Naive thymus-derived CD4-positive, alpha-beta T cell (primary cell): ENCODE results near the gene VAC14. TPM values are rescaled to one million over a fixed set of nuclear protein-coding genes. Genes with fewer than 3 reads are reported as not detected.

Source experiments
- ATAC-seq: fragments of 150-1000 bp; cut with Tn5 transposase; 2 replicates; pipeline ENCODE4 v1.10.0; 2021; ENCODE audit warnings: mild to moderate bottlenecking, moderate library complexity
- CTCF ChIA-PET: fragments of 350-600 bp; sonication (Branson Sonifier 250); formaldehyde crosslinking; loops from one replicate; lab custom pipeline; 2021; ENCODE audit warnings: antibody characterized with exemption; lab: Charles Lee
- POLR2A ChIA-PET: fragments of 350-600 bp; sonication (Branson Sonifier 250); formaldehyde crosslinking; loops from one replicate; lab custom pipeline; 2021; ENCODE audit warnings: antibody characterized with exemption, inconsistent platforms; lab: Charles Lee
- DNase-seq, 9 donors: peaks; one replicate each; pipeline versions ENCODE4 v3.0.0 to v3.0.0-alpha.2; 2020 to 2022; ENCODE audit warnings: mixed read lengths in 1 of 9
- H3K27ac ChIP-seq: one replicate; pipeline ENCODE4 v1.7.0; 2013; ENCODE audit warnings: mild to moderate bottlenecking, low read depth, low read length, moderate library complexity
- H3K27me3 ChIP-seq, 2 donors: one replicate each; pipeline ENCODE4 v1.7.0; 2013; ENCODE audit warnings: low read length in 2 of 2, mild to moderate bottlenecking in 2 of 2, moderate library complexity in 2 of 2; ENCODE audit not compliant: control insufficient read depth in 2 of 2, insufficient read depth in 2 of 2
- H3K36me3 ChIP-seq, 3 experiments: 1 replicate in 2 of 3; 2 replicates in 1 of 3; pipeline ENCODE4 v1.7.0; 2013; ENCODE audit warnings: low read length in 3 of 3, mild to moderate bottlenecking in 3 of 3, moderate library complexity in 1 of 3; ENCODE audit not compliant: insufficient read depth in 3 of 3, control insufficient read depth in 2 of 3
- H3K4me1 ChIP-seq, 2 donors: one replicate each; pipeline ENCODE4 v1.7.0; 2013; ENCODE audit warnings: low read length in 2 of 2, mild to moderate bottlenecking in 2 of 2, moderate library complexity in 1 of 2; ENCODE audit not compliant: control insufficient read depth in 2 of 2, insufficient read depth in 2 of 2
- H3K4me3 ChIP-seq: 2 replicates; pipeline ENCODE4 v1.7.0; 2013; ENCODE audit warnings: mild to moderate bottlenecking, low read length
- H3K9me3 ChIP-seq, 3 experiments: 1 replicate in 2 of 3; 2 replicates in 1 of 3; pipeline ENCODE4 v1.7.0; 2013; ENCODE audit warnings: low read length in 3 of 3; ENCODE audit not compliant: control insufficient read depth in 2 of 3
- H3K27ac Mint-ChIP-seq, 9 donors: one replicate each; pipeline ENCODE4 v1.8.0; 2020 to 2022; ENCODE audit warnings: mixed read lengths in 9 of 9, mild to moderate bottlenecking in 8 of 9, moderate library complexity in 5 of 9, inconsistent platforms in 2 of 9
- H3K27me3 Mint-ChIP-seq, 5 donors: one replicate each; pipeline ENCODE4 v1.8.0; 2021 to 2022; ENCODE audit warnings: mixed read lengths in 5 of 5, mild to moderate bottlenecking in 1 of 5
- H3K36me3 Mint-ChIP-seq, 5 donors: one replicate each; pipeline ENCODE4 v1.8.0; 2020 to 2022; ENCODE audit warnings: mixed read lengths in 5 of 5, mild to moderate bottlenecking in 3 of 5, inconsistent platforms in 1 of 5
- H3K4me1 Mint-ChIP-seq, 7 donors: one replicate each; pipeline ENCODE4 v1.8.0; 2020 to 2022; ENCODE audit warnings: mixed read lengths in 7 of 7, mild to moderate bottlenecking in 3 of 7, inconsistent platforms in 1 of 7
- H3K4me3 Mint-ChIP-seq, 10 donors: one replicate each; pipeline ENCODE4 v1.8.0; 2020 to 2022; ENCODE audit warnings: mild to moderate bottlenecking in 10 of 10, mixed read lengths in 10 of 10, moderate library complexity in 6 of 10, inconsistent platforms in 2 of 10
- H3K9me3 Mint-ChIP-seq, 11 donors: one replicate each; pipeline ENCODE4 v1.8.0; 2020 to 2022; ENCODE audit warnings: mixed read lengths in 11 of 11, mild to moderate bottlenecking in 4 of 11, inconsistent platforms in 1 of 11, moderate library complexity in 1 of 11
- intact Hi-C, 2 donors: fragments of 100-400 bp; cut with micrococcal nuclease; formaldehyde crosslinking; loops; one replicate each; pipeline ENCODE4 v1.15.1; 2023
- polyA plus RNA-seq, 2 donors: library from polyadenylated mRNA; unstranded; fragments of 300-500 nt; fragmentation: Illumina TruSeq; gene quantifications; one replicate each; pipeline ENCODE4 v1.2.3, GENCODE V29; 2021
- total RNA-seq, 6 experiments: library from RNA in 5 of 6; stranded (reverse) in 5 of 6; gene quantifications; 1 replicate in 5 of 6; 2 replicates in 1 of 6; pipeline ENCODE4 v1.2.3 and lab custom pipeline; 2021 to 2026

The VAC14 gene
- total and polyA plus RNA-seq, 7 experiments from 2014 or later = 29.2 to 61.2 (median 45.9) TPM

DNA sequence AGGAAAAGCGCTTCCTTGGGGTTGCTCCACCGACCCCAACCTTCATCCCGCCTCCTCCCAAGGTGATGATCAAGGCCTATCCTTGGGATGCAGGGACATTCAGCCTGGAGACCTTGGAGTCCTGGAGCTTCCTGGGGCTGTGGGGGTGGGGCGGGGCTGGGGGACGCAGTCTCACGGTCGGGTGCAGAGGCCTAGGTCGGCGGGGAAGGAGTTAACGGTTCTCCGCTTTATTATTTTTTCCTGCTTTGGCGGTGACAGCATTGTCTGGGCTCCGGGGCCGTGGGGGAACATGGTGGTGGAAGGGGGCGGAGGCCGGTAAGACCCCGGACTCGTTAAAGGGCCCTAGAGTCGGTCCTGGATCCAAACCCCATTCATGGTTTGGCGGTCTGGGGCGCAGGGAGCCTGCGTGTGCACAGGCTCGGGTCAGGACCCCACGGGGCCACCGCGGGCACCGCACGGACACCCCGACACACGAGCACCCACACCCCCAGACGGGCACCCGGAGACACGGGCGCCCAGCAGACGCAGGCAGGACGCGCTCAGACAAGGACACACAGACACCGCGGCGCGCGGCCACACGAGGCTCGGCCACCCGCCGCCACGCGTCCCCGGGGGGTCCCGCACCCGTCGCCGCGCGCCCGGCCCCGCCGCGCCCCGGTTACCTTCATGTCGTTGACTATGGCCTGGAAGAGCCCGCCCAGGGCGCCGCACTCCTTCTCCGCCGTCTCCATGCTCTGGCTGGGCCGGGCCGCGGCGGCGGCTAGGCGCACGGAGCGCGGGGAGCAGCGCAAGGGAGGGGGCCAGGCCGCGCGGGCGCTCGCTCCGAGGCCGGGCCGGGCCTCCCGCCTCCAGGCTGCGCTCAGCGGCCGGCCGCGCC lies 115.7 kb downstream of the VAC14 start:
- intact Hi-C loops = loop anchor here in 1 of 2 donors (1.0 kb wide), 1 partner anchor 52 kb away; no protein-coding TSS in a partner anchor
- POLR2A ChIA-PET = interaction anchor here (0.6 to 0.9 kb wide), 2 partner anchors 49 to 86 kb away, joined by 3 to 4 read pairs; no protein-coding TSS in a partner anchor
- Histone ChIP-seq H3K27me3 (peaks cover 0 to 6% of the 10 kb centered on the region in 2 donors), H3K27ac (no peak overlapping the region), H3K9me3 (no peaks in the 10 kb centered on the region), H3K4me3 (no peak overlapping the region), H3K36me3 (peaks cover 0 to 4% (median 0%) of the 10 kb centered on the region in 3 experiments), H3K4me1 (peaks cover 0 to 7% of the 10 kb centered on the region in 2 donors)
- peaks cover 0 to 26% (median 4%) of the 10 kb centered on the region in 5 donors for H3K27me3 Mint-ChIP-seq
- H3K9me3 Mint-ChIP-seq = no peaks in the 10 kb centered on the region
- peaks cover 0 to 8% (median 4%) of the 10 kb centered on the region in 7 donors for H3K4me1 Mint-ChIP-seq
- peak overlapping the region in 1 of 9 donors; percentile 14 for H3K27ac Mint-ChIP-seq
- ATAC-seq = peak; percentile 36
- CTCF ChIA-PET = no interaction called here
- peaks cover 0 to 3% (median 0%) of the 10 kb centered on the region in 5 donors for H3K36me3 Mint-ChIP-seq
- DNase-seq = peak in 2 of 9 donors; percentile 8 to 9
- H3K4me3 Mint-ChIP-seq = peak overlapping the region in 9 of 10 donors; percentile 32 to 74 (median 59)

DNA sequence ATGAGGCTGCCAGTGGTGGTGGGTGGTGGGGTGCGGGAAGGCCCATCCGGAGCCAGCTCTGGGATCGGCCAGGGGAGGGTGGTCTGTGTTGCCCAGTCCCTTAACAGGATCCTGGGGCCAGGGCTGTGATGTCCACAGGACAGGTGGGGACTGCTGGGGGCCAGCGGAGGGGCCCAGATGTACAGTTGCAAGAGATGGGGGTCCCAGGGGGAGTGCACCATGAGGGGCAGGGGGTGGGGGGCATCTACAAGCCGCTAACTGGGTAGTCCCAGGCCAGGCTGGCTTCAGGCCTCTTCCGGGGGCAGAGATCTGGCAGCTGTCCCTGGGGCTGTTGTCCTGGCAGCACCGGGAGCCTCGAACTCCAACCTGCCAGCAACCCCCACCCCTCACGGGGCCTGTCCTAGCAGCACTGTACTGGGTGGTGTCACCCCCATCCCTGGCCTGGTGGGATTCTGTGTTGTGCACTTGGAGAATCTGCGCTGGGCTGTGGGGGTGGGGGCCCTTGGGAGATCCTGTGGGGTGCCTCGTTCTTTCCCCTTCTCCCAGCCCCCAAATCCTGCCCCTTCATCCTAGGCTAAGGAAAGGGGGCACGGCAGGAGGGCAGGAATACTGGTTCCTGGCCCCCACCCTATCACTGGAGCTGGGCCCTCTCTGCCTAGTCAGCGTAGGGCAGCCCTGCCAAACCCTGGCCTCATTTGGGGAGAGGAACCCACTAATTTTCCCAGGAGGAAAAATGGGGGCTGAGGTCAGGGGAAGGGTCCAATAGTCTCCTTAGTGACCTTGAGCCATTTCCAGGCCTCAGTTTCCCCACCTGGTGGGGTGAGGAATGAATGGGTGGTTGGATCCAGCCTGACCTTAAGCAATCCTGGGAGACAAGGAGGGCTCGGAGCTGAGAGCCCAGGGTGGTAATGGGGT lies 116.6 kb downstream of the VAC14 start:
- Histone ChIP-seq H3K4me3 (no peak overlapping the region), H3K27ac (no peak overlapping the region), H3K4me1 (peaks cover 0 to 7% of the 10 kb centered on the region in 2 donors), H3K9me3 (no peaks in the 10 kb centered on the region), H3K27me3 (peaks cover 0 to 6% of the 10 kb centered on the region in 2 donors), H3K36me3 (peaks cover 0 to 4% (median 0%) of the 10 kb centered on the region in 3 experiments)
- Mint-ChIP-seq H3K4me1 (peaks cover 0 to 8% (median 4%) of the 10 kb centered on the region in 7 donors), H3K27me3 (peaks cover 0 to 26% (median 4%) of the 10 kb centered on the region in 5 donors), H3K27ac (no peak overlapping the region), H3K9me3 (no peaks in the 10 kb centered on the region), H3K4me3 (peak overlapping the region in 8 of 10 donors; percentile 32 to 74 (median 64)), H3K36me3 (peaks cover 0 to 3% (median 0%) of the 10 kb centered on the region in 5 donors)
- ChIA-PET CTCF (no interaction called here), POLR2A (interaction anchor here (0.6 to 0.9 kb wide), 2 partner anchors 50 to 87 kb away, joined by 3 to 4 read pairs; no protein-coding TSS in a partner anchor)
- intact Hi-C loops = loop anchor here in 1 of 2 donors (1.0 kb wide), 1 partner anchor 53 kb away; no protein-coding TSS in a partner anchor
- no peak for ATAC-seq
- DNase-seq = peak in 1 of 9 donors; percentile 4

DNA sequence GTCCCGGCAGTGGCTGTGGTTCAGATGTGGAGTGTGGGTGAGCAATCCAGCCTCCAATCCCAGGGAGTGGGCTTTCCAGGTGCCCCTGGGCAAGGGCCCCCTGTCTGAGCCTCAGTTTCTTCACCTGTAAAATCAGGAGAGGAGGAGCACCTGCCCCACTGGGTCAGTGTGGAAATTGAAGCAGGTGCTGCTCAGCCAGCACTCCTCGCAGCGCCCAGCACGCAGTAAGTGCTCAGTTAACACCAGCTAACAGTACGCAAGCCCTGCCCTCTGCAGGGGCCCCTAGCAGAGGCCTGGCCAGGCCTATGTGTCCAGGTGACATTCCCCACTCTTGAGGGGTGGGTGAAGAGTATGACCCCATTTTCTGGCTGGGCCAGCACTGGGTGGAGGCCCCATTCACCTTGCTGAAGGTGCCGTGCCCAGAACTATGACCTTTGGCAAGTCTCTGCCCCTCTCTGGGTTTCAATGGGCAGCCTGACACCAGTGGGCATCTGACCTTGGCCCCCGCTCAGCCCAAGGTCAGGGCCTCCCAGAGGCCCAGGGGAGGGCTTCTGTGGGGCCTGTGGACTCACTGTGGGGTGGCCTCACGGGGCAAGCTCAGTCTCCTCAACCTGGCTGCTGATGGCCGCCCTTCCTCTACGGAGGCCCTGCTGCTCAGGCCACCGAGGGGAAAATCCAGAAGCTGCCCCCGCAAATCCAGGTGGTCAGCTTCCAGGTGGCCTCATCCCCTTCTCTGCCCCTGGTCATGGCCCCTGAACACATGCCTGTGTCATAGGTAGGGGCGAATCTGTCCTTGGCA lies 117.6 kb downstream of the VAC14 start:
- Histone ChIP-seq H3K4me3 (no peak overlapping the region), H3K27me3 (peaks cover 0 to 6% of the 10 kb centered on the region in 2 donors), H3K27ac (no peak overlapping the region), H3K4me1 (peaks cover 0 to 7% of the 10 kb centered on the region in 2 donors), H3K36me3 (no peaks in the 10 kb centered on the region), H3K9me3 (no peaks in the 10 kb centered on the region)
- Mint-ChIP-seq H3K36me3 (peaks cover 0 to 3% (median 0%) of the 10 kb centered on the region in 5 donors), H3K27ac (no peak overlapping the region), H3K4me1 (peaks cover 0 to 9% (median 4%) of the 10 kb centered on the region in 7 donors), H3K27me3 (peaks cover 0 to 26% (median 4%) of the 10 kb centered on the region in 5 donors), H3K4me3 (peak overlapping the region in 2 of 10 donors; percentile 28 to 29), H3K9me3 (peaks cover 0 to 2% (median 0%) of the 10 kb centered on the region in 11 donors)
- DNase-seq = peak in 1 of 9 donors; percentile 5
- ChIA-PET POLR2A (no interaction called here), CTCF (interaction anchor here (0.6 kb wide), 1 partner anchor 60 kb away, joined by 4 read pairs; no protein-coding TSS in a partner anchor)
- intact Hi-C loops = no loop called here
- ATAC-seq = no peak

DNA sequence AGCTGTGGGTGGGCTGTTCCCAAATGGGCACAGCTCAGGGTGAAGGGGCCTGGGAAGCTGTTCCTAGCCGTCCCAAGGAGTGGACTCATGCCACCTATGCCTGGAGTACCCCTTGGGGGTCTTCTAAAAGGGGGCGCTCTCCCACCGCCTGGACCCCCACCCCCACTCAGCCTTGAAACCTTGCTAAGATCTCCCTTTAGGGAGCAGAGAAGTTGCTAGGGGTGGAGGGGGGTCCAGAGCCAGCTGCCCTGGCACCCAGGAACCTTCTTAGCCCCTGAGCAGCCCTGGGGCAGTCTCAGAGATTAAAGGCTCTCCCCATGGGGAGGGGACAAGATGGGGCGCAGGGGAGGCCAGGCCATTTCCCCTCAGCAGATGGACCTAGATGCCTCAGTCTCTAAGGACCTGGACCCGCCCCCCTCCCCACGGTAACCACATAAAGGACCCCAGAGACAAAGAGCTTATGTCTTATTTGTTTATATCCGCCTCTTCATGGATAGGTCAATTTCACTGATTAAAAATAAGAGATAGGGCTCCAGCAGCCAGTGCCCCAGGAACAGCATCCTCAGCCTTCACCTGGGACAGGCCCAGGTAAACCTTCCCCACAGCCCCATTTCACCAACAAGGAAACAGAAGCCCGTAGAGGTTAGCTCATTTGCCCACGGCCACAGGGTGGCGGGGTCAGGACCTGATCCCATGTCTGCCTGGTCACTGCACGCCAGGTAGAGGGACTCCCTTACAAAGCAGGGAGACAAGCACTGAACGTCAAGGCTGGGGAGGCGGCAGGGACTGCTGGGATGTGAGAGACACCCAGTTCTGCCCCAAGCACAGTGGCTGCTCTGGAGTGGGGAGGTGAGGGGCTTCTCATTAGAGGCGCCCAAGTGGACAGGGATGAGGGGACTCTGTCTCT lies 118.5 kb downstream of the VAC14 start:
- peaks cover 0 to 26% (median 4%) of the 10 kb centered on the region in 5 donors for H3K27me3 Mint-ChIP-seq
- no peak overlapping the region for H3K27ac ChIP-seq
- peaks cover 0 to 6% of the 10 kb centered on the region in 2 donors for H3K27me3 ChIP-seq
- ATAC-seq (no peak), DNase-seq (peak in 1 of 9 donors; percentile 4)
- H3K9me3 ChIP-seq = no peaks in the 10 kb centered on the region
- CTCF ChIA-PET = interaction anchor here (0.6 kb wide), 1 partner anchor 61 kb away, joined by 4 read pairs; no protein-coding TSS in a partner anchor
- no peak overlapping the region for H3K27ac Mint-ChIP-seq
- intact Hi-C loops = no loop called here
- H3K36me3 ChIP-seq = no peaks in the 10 kb centered on the region
- H3K4me3 ChIP-seq = no peak overlapping the region
- peaks cover 0 to 9% (median 4%) of the 10 kb centered on the region in 7 donors for H3K4me1 Mint-ChIP-seq
- POLR2A ChIA-PET = interaction anchor here (1.3 kb wide), 1 partner anchor 87 kb away, joined by 4 read pairs; no protein-coding TSS in a partner anchor
- H3K4me3 Mint-ChIP-seq = peak overlapping the region in 1 of 10 donors; percentile 29
- H3K36me3 Mint-ChIP-seq = peaks cover 0 to 3% (median 0%) of the 10 kb centered on the region in 5 donors
- H3K9me3 Mint-ChIP-seq = peaks cover 0 to 2% (median 0%) of the 10 kb centered on the region in 11 donors
- peaks cover 0 to 7% of the 10 kb centered on the region in 2 donors for H3K4me1 ChIP-seq
